AG09309 (cell line): ENCODE data around the gene CDH13.

Experiments
- DNase-seq: peaks from one replicate; pipeline ENCODE4 v3.0.0-alpha.2; 2010; ENCODE audit warnings: low read depth
- H3K4me3 ChIP-seq: 2 replicates; pipeline ENCODE4 v1.5.1; 2011; ENCODE audit warnings: mild to moderate bottlenecking, low read depth, low read length, moderate library complexity; ENCODE audit not compliant: control insufficient read depth
- CTCF ChIP-seq: IDR thresholded peaks from 2 replicates; pipeline ENCODE4 v1.5.1; 2011; ENCODE audit warnings: mild to moderate bottlenecking, low read depth, low read length, inconsistent platforms; ENCODE audit not compliant: insufficient read depth, control insufficient read depth; ENCODE audit errors: missing control alignments

CDH13 gene

GRCh38 chr16:82835487-82836155 lies 208.9 kb downstream of the CDH13 start:
- no peak overlapping the region for H3K4me3 ChIP-seq
- TF ChIP-seq CTCF: no peak
- DNase-seq: no peak

- TF ChIP-seq CTCF: no peak
- no peak for DNase-seq
- H3K4me3 ChIP-seq: no peak overlapping the region
Observed at GRCh38 chr16:82841108-82841507, 214.3 kb downstream of the CDH13 start.

- H3K4me3 ChIP-seq: no peak overlapping the region
- TF ChIP-seq CTCF: no peak
- DNase-seq: no peak
Observed at GRCh38 chr16:82843606-82844271, 217.0 kb downstream of the CDH13 start.

- H3K4me3 ChIP-seq: no peak overlapping the region
- TF ChIP-seq CTCF: no peak
- no peak for DNase-seq
Observed at GRCh38 chr16:82845116-82845515, 218.3 kb downstream of the CDH13 start.

- DNase-seq: no peak
- no peak for TF ChIP-seq CTCF
- H3K4me3 ChIP-seq: no peak overlapping the region
Observed at GRCh38 chr16:82846806-82847205, 220.0 kb downstream of the CDH13 start.

DNA sequence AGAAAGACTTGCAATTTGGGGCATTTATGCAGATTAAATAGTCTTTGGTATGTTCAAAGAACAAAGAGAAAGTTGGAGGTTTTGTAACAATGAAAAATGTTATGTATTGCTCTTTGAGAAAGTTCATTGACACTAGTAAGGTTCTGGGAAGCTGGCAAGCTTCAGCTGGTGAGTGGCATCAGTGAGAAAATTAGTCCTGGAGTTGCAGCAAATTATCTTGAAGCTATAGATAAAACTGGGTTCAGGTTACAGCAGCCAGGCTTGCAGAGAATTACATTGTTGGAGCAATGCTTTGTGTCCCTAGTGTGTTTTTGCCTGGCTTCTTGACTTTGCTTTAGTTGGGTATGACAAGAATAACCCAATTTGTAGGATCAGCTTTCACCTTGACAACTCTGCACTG lies 221.2 kb downstream of the CDH13 start:
- H3K4me3 ChIP-seq: no peak overlapping the region
- no peak for DNase-seq
- no peak for TF ChIP-seq CTCF
